Lower lobe of right lung (tissue), 2 donors: ENCODE results near the gene LYG1. TPM values are rescaled to one million over a fixed set of nuclear protein-coding genes. Genes with fewer than 3 reads are reported as not detected.
"Not testable (repeated sequence)": the region's sequence is repeated elsewhere in the genome, so short reads cannot be mapped to it uniquely, and the experiment has no call there.

Experiments
- ATAC-seq, 2 donors: fragments of 200-7000 bp; cut with Tn5 transposase; one replicate each; pipeline ENCODE4 v1.9.1; 2020 to 2022; ENCODE audit warnings: mild to moderate bottlenecking in 2 of 2, moderate library complexity in 2 of 2
- DNase-seq: peaks from one replicate; pipeline ENCODE4 v3.0.0-alpha.2; 2020
- H3K27ac ChIP-seq: fragments of 200-600 bp; one replicate; pipeline ENCODE4 v1.8.0; 2022
- H3K27me3 ChIP-seq: fragments of 200-600 bp; one replicate; pipeline ENCODE4 v1.8.0; 2022; ENCODE audit warnings: low read depth
- H3K36me3 ChIP-seq: fragments of 200-600 bp; one replicate; pipeline ENCODE4 v1.8.0; 2022; ENCODE audit warnings: mild to moderate bottlenecking
- H3K4me1 ChIP-seq: fragments of 200-600 bp; one replicate; pipeline ENCODE4 v1.8.0; 2022
- H3K4me3 ChIP-seq: fragments of 200-600 bp; one replicate; pipeline ENCODE4 v1.8.0; 2022; ENCODE audit warnings: mild to moderate bottlenecking
- H3K9me3 ChIP-seq: fragments of 200-600 bp; one replicate; pipeline ENCODE4 v1.8.0; 2022
- CTCF ChIP-seq: fragments of 200-600 bp; IDR thresholded peaks from one replicate; pipeline ENCODE4 v1.8.0; 2022; ENCODE audit warnings: antibody characterized with exemption, mild to moderate bottlenecking
- intact Hi-C: fragments of 100-400 bp; cut with DNase I; formaldehyde crosslinking; loops from one replicate; pipeline ENCODE4 v1.11.0; 2022
- total RNA-seq: library from RNA; stranded (reverse); fragmentation: NEBNext Ultra II Directional; extraction: Animal tissue kit (Norgen Biotek cat#: 25700); gene quantifications from one replicate; pipeline ENCODE4 v1.2.1, GENCODE V29; 2021
- donor health status: DM: no; HTN: yes; CAD: no; lungs with severe emphysema.

Gene LYG1
- total RNA-seq, 1 donor from 2014 or later, result 1.0 TPM

GRCh38 chr2:99325384-99325783, 24.4 kb upstream of the LYG1 start:
- intact Hi-C loops, result no loop called here
- no peak for TF ChIP-seq CTCF
- ATAC-seq, result no peak
- H3K27me3 ChIP-seq, result no peaks in the 10 kb centered on the region
- DNase-seq, result no peak
- H3K36me3 ChIP-seq, result peaks cover 97% of the 10 kb centered on the region
- no peak overlapping the region for H3K4me3 ChIP-seq
- no peak overlapping the region for H3K27ac ChIP-seq
- H3K9me3 ChIP-seq, result no peaks in the 10 kb centered on the region
- H3K4me1 ChIP-seq, result no peaks in the 10 kb centered on the region

GRCh38 chr2:99317873-99318200, 16.8 kb upstream of the LYG1 start:
- intact Hi-C loops, ATAC-seq, H3K27me3 ChIP-seq, H3K4me3 ChIP-seq, H3K27ac ChIP-seq, H3K9me3 ChIP-seq, DNase-seq, H3K4me1 ChIP-seq: not testable (repeated sequence)
- H3K36me3 ChIP-seq, result peaks cover 59% of the 10 kb centered on the region

- Histone ChIP-seq H3K27ac (no peak overlapping the region), H3K36me3 (peaks cover 54% of the 10 kb centered on the region), H3K4me3 (no peak overlapping the region), H3K27me3 (no peaks in the 10 kb centered on the region), H3K4me1 (no peaks in the 10 kb centered on the region), H3K9me3 (no peaks in the 10 kb centered on the region)
- DNase-seq (no peak), ATAC-seq (no peak)
- intact Hi-C loops, result no loop called here
- TF ChIP-seq CTCF, result no peak
Measured at GRCh38 chr2:99317161-99317872, 16.3 kb upstream of the LYG1 start.

- TF ChIP-seq CTCF, result no peak
- H3K4me1 ChIP-seq, result no peaks in the 10 kb centered on the region
- intact Hi-C loops, result no loop called here
Measured at GRCh38 chr2:99299580-99299979, 1.4 kb downstream of the LYG1 start.

GRCh38 chr2:99297994-99298393, 3.0 kb downstream of the LYG1 start:
- Histone ChIP-seq H3K9me3 (no peaks in the 10 kb centered on the region), H3K27ac (no peak overlapping the region), H3K4me3 (no peak overlapping the region), H3K4me1 (no peaks in the 10 kb centered on the region), H3K27me3 (no peaks in the 10 kb centered on the region), H3K36me3 (peaks cover 10% of the 10 kb centered on the region)
- intact Hi-C loops, result no loop called here
- no peak for ATAC-seq
- TF ChIP-seq CTCF, result no peak
- DNase-seq, result no peak

More at GRCh38 chr2:99299580-99299979, 1.4 kb downstream of the LYG1 start:
- Histone ChIP-seq H3K36me3 (peaks cover 10% of the 10 kb centered on the region), H3K9me3 (no peaks in the 10 kb centered on the region), H3K27me3 (no peaks in the 10 kb centered on the region), H3K4me3 (no peak overlapping the region), H3K27ac (no peak overlapping the region)
- no peak for DNase-seq
- ATAC-seq, result no peak

GRCh38 chr2:99285526-99285925, 15.5 kb downstream of the LYG1 start:
- H3K36me3 ChIP-seq, result peaks cover 7% of the 10 kb centered on the region
- no peaks in the 10 kb centered on the region for H3K27me3 ChIP-seq
- DNase-seq, result no peak
- TF ChIP-seq CTCF, result no peak
- intact Hi-C loops, result no loop called here
- H3K9me3 ChIP-seq, result no peaks in the 10 kb centered on the region
- no peaks in the 10 kb centered on the region for H3K4me1 ChIP-seq
- ATAC-seq, result peak; percentile 49
- no peak overlapping the region for H3K4me3 ChIP-seq
- H3K27ac ChIP-seq, result no peak overlapping the region
